Left ventricle myocardium superior (tissue), 1 donor: ENCODE measurements around the gene IRF9. TPM values are rescaled to one million over a fixed set of nuclear protein-coding genes. Genes with fewer than 3 reads are reported as not detected.

ENCODE experiments used
- ATAC-seq: fragments of 200-7000 bp; cut with Tn5 transposase; one replicate; pipeline ENCODE4 v1.9.1; 2020; ENCODE audit warnings: mild to moderate bottlenecking, moderate library complexity
- DNase-seq: peaks from one replicate; pipeline ENCODE4 v3.0.0-alpha.2; 2020
- intact Hi-C: fragments of 100-400 bp; cut with micrococcal nuclease; formaldehyde crosslinking; loops from one replicate; pipeline ENCODE4 v1.11.0; 2022
- total RNA-seq: library from RNA; stranded (reverse); fragmentation: NEBNext Ultra II Directional; extraction: Animal tissue kit (Norgen Biotek cat#: 25700); gene quantifications from one replicate; pipeline ENCODE4 v1.2.1, GENCODE V29; 2021
- donor health status: DM: no; HTN: yes; CAD: no; lungs with severe emphysema.

The IRF9 gene
- total RNA-seq, 1 donor from 2014 or later = 27.6 TPM

GRCh38 chr14:24130717-24131548 lies 30.1 kb upstream of the IRF9 start:
- intact Hi-C loops = no loop called here
- ATAC-seq = peak; percentile 74
- DNase-seq = peak; percentile 89

GRCh38 chr14:24131549-24131966 lies 29.5 kb upstream of the IRF9 start:
- ATAC-seq = peak; percentile 54
- intact Hi-C loops = no loop called here
- DNase-seq = no peak

- peak; percentile 70 for DNase-seq
- intact Hi-C loops = no loop called here
- peak; percentile 3 for ATAC-seq
Observed at GRCh38 chr14:24132061-24132685, 28.9 kb upstream of the IRF9 start.

GRCh38 chr14:24132976-24133375 lies 28.1 kb upstream of the IRF9 start:
- intact Hi-C loops = no loop called here
- no peak for ATAC-seq
- no peak for DNase-seq

- intact Hi-C loops = no loop called here
- DNase-seq = no peak
- ATAC-seq = no peak
Observed at GRCh38 chr14:24133735-24134134, 27.3 kb upstream of the IRF9 start.

DNA sequence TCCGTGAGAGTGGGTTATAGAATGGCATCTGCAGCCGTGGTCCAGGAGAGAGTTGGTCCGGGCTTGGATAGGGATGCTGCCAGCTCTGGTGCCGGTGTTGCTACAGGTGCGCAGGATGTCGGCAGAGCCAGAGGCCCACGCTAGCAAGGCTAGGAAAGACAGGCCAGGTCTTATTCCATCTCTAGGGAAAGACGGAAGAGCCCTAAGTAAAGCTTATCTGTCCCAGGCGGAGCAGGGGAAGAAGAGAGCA lies 25.6 kb upstream of the IRF9 start:
- ATAC-seq (no peak), DNase-seq (no peak)
- intact Hi-C loops = no loop called here

DNA sequence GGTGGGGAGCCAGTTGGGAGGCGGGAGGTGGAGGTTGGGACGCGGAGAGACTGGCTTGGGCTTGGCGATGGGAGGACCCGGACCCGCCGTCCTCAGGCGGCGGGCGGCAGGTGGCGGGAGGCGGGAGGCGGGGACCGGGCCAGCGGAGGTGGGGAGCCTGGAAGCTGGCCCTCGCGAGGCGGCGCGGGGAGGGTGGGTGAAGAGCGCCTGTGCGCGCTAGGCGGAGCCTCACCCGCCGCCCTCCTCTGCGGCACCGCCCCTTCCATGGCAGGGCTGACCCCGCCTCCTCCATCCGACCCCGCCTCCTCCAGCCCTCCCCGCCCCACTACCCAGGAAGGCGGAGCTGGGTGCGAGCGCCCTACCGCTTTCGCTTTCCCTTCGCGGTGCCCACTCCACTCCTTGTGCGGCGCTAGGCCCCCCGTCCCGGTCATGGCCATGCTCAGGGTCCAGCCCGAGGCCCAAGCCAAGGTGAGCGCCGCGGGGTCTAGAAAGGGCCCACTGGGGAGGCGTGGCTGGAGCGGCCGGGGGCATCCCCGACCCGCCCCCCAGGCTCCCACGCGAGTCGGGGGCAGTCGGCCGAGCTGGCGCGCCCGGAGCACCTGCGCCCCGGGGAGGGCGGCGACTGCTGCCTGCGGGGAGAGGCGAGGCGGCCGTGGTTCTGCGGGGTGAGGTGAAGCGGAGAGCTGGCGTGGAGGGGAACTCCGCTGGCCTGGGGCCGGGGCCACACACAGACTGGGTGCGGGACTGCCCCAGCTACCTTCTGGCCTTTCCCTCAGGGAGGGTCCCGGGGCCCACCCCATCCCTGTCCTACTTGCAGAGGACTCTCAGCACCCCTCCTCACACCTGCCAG lies 25.0 kb upstream of the IRF9 start, which contains the start of gene PSME1:
PSME1 (plus strand) TSS at position 361 of the 850 bp plus-strand sequence; CDS start at position 430, 69 bp downstream.
- ATAC-seq (peak; percentile 88), DNase-seq (peak; percentile 97)
- intact Hi-C loops = no loop called here

- ATAC-seq (no peak), DNase-seq (no peak)
- intact Hi-C loops = no loop called here
Observed at GRCh38 chr14:24136684-24137528, 24.2 kb upstream of the IRF9 start.

DNA sequence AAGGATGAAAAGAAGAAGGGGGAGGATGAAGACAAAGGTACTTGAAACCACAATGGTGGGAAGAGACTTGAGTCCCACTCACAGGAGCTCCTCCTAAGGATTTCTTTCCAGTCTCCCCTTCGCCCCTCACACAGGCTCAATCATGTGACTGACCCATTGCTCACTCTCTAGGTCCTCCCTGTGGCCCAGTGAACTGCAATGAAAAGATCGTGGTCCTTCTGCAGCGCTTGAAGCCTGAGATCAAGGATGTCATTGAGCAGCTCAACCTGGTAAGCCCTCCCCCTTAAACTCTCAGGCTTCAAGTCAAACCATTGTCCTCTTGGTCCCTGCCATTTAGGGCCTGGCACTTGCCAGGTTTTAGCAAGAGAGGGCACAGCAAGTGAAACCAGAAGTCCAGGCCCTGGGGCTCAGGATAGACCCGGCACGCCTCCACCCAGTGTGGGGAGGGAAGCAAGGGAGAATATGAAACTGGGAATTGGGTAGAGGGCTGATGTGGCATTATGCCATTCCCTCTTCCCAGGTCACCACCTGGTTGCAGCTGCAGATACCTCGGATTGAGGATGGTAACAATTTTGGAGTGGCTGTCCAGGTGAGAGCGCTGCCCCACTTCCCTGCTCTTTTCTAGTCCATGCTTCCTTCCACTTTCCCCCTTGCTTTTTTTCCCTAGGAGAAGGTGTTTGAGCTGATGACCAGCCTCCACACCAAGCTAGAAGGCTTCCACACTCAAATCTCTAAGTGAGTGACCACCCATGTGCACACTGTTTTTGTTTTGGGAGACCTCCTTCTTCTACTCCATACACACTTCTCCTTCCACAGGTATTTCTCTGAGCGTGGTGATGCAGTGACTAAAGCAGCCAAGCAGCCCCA lies 23.3 kb upstream of the IRF9 start:
- no peak for ATAC-seq
- no peak for DNase-seq
- intact Hi-C loops = no loop called here

GRCh38 chr14:24138396-24139271 lies 22.4 kb upstream of the IRF9 start:
- DNase-seq (no peak), ATAC-seq (no peak)
- intact Hi-C loops = no loop called here

DNA sequence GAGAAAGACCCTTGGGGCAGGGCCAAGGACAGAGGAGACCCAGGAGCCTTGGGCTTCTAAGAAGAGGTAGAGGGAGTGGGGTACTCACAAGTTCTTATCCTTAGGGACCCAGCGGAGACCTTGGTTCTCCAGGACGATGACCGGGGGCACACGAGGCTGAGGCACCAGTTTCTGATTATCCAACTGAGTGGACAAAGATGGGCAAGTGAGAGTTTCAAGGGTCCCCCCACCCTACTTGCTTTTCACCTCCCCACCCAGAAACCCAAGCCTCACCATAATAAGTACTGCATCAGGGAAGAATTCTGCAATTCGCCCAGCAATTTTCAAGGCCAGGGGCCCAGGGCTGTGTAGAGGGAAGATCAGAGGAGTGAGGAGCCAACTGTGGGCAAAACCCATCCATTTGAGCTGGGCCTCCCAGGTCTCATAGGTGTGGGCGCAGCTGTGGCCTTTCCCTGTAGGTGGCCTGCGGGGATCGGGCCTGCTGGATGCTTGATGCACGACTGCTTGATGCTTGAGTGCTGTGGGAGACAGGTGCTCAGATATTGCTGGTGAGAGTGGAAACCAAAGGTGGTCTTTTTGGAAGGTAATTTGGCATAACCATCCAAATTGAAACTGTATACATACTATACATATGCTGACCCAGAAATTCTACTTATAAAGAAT lies 21.7 kb upstream of the IRF9 start:
- DNase-seq (no peak), ATAC-seq (no peak)
- intact Hi-C loops = no loop called here

DNA sequence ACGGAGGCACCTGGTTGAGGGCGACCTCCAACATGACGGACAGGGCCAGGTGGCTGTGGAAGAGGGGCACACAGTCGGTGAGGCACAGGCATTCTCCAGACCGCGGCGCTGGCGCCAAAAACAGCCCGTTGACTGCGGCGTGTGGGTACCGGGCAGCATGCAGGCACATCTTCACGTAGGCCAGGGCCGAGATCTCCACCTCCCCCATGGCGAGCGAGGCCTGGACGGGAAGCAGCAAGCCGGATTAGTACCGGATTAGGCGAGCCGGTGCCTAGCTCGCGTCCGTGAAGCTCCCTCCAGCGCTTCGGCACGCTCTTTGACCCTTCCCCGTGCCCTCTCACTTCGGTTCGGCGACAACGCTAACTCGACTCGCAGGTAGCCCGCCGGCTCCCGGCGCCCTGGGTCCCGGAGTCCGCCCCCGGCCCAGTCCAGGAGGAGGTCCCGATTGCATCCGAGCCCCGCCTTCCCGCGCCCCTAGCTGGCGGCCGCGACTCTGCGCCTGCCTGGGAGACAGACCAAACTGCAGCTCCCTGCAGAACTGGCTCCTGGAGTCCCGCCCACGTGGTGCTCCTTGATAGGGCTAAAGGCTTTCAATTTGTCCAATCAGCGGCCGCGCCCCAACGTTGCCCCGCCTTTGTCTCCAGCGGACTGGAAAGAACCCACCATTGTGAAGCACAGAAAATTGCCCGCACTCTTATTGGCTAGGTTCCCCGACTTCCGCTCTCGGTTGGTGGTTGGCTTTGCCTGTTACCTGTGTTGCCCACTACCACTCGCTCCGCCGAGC lies 19.8 kb upstream of the IRF9 start, which contains the start of gene EMC9:
EMC9 (minus strand) TSS at position 495 of the 784 bp plus-strand sequence; CDS start at position 208, 287 bp downstream.
- DNase-seq (peak; percentile 100), ATAC-seq (peak; percentile 93)
- intact Hi-C loops = no loop called here

DNA sequence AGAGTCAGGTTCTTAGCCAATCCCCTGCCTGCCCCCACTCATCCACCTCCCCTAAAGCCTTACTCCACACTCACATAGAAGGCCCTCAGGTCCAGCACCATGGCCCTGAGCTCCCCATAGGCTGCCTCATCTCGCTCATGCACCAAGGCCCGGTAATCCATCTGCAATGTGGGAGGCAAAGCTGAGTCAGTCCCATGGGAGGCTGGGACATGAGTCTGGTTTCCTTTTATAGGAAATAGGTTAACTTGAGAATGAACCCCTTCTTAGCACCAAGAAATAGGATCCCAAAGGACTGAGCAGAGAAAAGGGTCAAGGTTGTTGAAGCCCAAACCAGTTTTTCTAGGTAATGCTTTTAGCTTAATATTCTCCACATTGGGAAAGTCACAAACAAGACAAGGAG lies 17.6 kb upstream of the IRF9 start:
- no peak for DNase-seq
- no peak for ATAC-seq
- intact Hi-C loops = no loop called here

- no peak for DNase-seq
- intact Hi-C loops = no loop called here
Observed at GRCh38 chr14:24144451-24144850, 16.6 kb upstream of the IRF9 start.

DNA sequence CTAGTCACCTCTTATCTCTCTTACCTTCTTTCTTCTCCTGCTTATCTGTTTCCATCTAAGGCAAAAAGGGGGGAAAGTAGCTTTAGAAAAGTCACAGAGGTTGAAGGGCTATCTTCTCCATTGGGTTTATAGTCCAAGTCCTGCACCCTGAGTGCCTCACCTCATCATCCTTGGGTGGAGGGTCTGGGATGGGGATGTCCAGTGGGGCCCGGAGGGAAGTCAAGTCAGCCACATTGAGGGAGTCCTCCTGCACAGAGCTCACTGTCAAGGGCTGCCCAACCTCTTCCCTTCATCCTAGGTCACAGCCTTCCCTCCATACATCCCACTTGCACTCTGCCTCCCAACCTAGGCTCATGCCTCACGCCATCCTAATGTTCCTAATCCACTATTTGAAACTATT lies 15.8 kb upstream of the IRF9 start:
- DNase-seq = no peak
- no peak for ATAC-seq
- intact Hi-C loops = no loop called here

More at GRCh38 chr14:24144451-24144850, 16.6 kb upstream of the IRF9 start:
- no peak for ATAC-seq
